ENCODE data around the gene OR2J2.

DNA sequence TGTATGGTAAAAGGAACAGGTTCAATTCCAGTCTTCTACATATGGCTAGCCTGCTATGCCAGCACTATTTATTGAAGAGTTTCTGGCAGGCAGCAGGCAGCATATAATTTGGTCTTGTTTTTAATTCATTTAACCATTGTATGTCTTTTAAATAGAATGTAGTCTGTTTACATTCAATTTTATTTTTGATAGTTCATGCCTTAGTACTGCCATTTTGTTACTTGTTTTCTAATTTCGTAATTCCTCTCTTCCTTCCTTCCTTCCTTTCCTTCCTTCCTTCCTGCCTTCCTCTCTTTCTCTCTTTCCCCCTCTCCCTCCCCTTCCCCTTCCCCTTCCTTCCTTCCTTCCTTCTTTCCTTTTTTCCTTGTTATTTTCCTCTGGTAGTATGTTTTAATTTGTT, 17.6 kb upstream of the OR2J2 start:
- TF ChIP-seq, protein P1, sequence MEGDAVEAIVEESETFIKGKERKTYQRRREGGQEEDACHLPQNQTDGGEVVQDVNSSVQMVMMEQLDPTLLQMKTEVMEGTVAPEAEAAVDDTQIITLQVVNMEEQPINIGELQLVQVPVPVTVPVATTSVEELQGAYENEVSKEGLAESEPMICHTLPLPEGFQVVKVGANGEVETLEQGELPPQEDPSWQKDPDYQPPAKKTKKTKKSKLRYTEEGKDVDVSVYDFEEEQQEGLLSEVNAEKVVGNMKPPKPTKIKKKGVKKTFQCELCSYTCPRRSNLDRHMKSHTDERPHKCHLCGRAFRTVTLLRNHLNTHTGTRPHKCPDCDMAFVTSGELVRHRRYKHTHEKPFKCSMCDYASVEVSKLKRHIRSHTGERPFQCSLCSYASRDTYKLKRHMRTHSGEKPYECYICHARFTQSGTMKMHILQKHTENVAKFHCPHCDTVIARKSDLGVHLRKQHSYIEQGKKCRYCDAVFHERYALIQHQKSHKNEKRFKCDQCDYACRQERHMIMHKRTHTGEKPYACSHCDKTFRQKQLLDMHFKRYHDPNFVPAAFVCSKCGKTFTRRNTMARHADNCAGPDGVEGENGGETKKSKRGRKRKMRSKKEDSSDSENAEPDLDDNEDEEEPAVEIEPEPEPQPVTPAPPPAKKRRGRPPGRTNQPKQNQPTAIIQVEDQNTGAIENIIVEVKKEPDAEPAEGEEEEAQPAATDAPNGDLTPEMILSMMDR (IDR thresholded peaks at IDR 0.05; ENCODE audit: poor library complexity, severe bottlenecking) = no peak
- TF ChIP-seq MXI1 (conservative IDR thresholded peaks at IDR 0.05; ENCODE audit: poor library complexity, severe bottlenecking) = no peak
- TF ChIP-seq EP300 (conservative IDR thresholded peaks at IDR 0.05; ENCODE audit: poor library complexity, severe bottlenecking) = no peak
- TF ChIP-seq POLR2AphosphoS5 (IDR thresholded peaks at IDR 0.05) = no peak

Measured in neural cell (in vitro differentiated cells).